ENCODE measurements around the gene PDE8B.
A peak's percentile ranks its signal among the peaks of the same experiment; 100 is the strongest.

Gene PDE8B

GRCh38 chr5:77319117-77319804 is 108.8 kb downstream of the PDE8B start:
- DNase-seq (ENCODE audit: low read depth, low spot score), result no peak

DNA sequence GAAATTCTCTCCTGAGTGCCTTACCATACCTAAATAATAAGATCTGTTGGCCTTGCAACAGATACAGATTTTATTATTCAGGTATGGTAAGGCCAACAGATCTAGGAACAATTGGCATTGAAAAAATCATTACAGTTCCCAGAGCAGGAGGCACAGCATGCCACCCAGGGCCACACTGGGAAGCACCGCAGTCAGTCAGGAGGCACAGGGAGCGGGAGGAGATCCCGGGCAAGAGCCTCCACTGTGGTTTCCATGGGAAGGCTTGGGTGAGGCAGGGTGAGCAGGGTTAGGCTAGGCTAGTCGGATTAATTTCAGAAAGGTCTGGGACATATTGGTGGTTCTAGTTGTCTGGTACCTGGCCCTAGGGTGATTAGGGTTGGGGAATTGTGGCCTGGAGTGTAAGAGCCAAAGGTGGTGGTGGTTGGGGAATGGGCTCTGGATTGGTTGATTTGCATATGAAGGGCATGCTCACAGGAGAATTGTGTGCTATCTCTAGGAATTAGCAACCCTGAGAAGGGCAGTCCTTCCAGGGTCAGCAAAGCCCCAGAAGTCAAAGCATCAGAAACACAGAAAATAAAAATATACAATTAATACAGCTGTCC is 111.4 kb downstream of the PDE8B start:
- peak; percentile 83 for DNase-seq (ENCODE audit: low read depth, low spot score)

DNA sequence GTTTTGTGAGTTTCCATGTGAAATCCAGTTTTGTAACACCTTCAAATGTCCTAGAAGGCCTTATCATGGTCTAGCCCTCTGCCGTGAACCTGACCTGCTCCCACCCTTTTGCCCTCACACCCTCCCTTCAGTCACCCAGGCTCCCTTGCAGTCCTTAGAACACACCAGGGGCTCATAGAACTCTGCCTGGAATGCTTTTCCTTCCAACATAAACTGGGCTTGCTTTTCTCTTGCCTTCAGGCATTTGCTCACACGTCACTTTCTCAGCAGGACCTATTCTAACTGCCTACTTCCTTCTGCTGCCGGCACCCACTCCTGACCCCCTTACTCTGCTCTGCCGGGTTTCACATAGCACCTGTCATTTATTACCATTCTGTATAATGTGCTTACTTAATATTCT is 111.9 kb downstream of the PDE8B start:
- peak; percentile 80 for DNase-seq (ENCODE audit: low read depth, low spot score)

- DNase-seq (ENCODE audit: low read depth, low spot score), result no peak
Measured at GRCh38 chr5:77325921-77326541, 115.6 kb downstream of the PDE8B start.

DNA sequence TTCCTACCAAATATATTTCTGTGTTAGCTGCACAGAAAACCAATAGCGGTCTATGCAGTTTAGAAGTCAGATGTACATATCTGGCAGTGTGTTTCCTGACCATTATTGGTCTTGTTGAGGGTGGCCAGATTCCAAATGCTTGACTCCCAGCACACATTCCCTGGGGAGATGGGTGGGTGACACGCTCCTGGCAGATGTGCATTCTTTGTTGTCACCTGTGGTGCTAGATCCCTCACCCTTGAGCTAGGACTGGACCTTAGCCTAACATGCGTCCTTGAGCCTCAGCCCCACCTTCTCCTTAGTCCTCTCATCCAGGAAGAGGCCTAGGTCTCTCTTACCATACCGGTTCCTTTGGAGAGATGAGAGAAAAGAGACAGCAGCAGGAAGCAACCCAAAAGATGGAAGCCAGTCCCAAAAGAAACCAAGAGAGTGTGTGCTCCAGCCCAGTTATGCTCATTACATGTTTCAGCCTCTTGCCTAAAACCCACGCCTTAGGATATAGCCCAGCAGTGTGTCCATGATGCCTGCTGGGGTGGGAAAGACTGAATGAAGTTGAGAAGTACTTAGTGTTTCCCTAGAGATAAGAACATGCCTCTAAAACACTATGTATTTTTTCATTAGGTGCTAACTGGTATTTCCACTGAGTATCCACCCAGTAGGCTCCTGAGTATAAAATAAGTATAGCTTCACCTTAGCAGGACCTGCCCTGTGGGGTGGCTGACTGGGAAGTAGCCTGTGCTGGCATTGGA is 116.7 kb downstream of the PDE8B start:
- no peak for DNase-seq (ENCODE audit: low read depth, low spot score)

DNA sequence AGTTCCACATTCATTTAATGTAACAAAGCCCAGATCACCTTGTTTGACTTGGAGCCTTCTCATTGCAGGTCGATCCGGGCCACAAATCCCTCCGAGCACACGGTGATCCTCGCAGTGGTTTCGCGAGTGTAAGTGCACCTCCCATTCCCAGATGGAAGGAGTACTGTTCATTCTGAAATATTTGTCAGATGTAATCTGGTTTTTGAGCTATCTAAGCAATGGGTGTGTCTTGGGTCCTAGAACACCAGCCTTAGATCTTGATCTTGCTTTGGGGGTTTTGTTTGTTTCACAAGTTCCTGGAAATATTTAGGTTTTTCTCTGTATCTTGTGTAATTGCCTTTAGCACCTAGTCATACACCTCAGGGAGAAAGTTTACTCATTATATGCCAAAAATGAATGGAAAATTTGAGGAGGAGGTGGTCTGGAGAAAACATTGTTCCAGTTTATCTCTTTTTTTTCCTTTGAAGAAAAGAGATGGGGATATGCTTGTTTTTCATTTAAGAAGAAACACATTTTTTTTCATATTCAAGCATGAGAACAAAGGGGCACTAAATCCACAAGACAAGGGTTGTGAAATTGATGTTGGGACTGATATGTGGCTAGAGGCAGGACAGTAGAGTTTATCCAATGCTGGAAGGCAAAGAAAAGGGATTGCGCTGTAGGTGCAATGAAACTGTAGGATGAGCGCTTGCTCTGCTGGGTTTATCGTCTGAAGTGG is 118.6 kb downstream of the PDE8B start:
- DNase-seq (ENCODE audit: low read depth, low spot score), result no peak

GRCh38 chr5:77329664-77330430 is 119.4 kb downstream of the PDE8B start:
- no peak for DNase-seq (ENCODE audit: low read depth, low spot score)

GRCh38 chr5:77333036-77333435 is 122.6 kb downstream of the PDE8B start:
- no peak for DNase-seq (ENCODE audit: low read depth, low spot score)

DNA sequence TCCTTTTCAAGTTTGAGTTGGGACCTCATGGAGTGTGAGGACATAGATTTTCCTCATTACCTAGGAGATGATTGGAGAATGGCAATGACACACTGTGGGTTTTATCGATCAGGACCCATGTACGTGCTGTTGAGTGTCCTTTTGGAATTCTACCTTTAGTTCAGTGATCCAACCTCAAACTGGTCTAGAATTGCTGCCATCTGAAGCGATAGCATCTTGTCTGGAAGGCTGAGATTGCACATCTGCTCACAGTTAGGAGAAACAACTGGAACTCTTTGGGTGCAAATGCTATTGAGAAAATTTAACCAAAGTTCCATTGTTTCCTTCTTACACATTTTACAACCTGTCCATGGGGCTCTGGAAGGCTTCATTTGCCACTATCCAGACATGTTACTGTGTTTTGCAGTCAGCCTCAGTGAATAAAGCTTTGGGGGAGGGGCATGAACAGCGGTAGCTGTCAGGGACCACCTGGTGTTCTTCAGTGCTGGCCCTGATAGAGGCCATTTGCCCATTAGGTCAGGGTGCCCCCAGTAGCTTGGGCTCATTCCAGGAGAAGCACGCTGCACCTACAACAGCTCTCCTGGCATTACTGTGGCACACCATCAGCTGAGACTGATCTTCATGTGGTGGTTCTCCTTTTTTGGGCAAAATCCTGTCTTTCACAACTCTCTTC is 123.1 kb downstream of the PDE8B start:
- peak; percentile 16 for DNase-seq (ENCODE audit: low read depth, low spot score)

GRCh38 chr5:77337246-77337645 is 126.8 kb downstream of the PDE8B start:
- no peak for DNase-seq (ENCODE audit: low read depth, low spot score)

GRCh38 chr5:77337686-77338085 is 127.2 kb downstream of the PDE8B start:
- DNase-seq (ENCODE audit: low read depth, low spot score), result peak; percentile 23

- DNase-seq (ENCODE audit: low read depth, low spot score), result no peak
Measured at GRCh38 chr5:77339337-77339890, 128.9 kb downstream of the PDE8B start.

- no peak for DNase-seq (ENCODE audit: low read depth, low spot score)
Measured at GRCh38 chr5:77343165-77343564, 132.7 kb downstream of the PDE8B start.

- no peak for DNase-seq (ENCODE audit: low read depth, low spot score)
Measured at GRCh38 chr5:77347435-77348098, 137.1 kb downstream of the PDE8B start.

DNA sequence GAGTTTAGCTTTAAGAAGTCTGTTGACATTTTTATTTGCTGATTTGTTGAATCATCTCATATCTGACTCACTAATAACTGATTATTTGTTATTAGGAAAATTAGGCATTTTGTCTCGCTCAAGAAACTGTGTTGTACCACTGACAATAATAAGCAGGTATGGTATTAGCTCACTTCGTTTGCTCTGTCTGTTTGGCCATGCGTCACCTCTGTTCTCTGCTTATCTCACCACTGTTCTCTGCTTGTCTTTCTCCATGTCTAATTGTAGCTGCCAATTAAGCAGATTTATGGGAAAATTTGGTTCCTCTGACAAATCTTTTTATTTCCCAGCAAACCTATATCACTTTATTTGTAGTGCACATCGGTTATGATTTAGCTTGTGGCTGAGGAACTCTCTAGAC is 142.8 kb downstream of the PDE8B start:
- DNase-seq (ENCODE audit: low read depth, low spot score), result no peak

DNA sequence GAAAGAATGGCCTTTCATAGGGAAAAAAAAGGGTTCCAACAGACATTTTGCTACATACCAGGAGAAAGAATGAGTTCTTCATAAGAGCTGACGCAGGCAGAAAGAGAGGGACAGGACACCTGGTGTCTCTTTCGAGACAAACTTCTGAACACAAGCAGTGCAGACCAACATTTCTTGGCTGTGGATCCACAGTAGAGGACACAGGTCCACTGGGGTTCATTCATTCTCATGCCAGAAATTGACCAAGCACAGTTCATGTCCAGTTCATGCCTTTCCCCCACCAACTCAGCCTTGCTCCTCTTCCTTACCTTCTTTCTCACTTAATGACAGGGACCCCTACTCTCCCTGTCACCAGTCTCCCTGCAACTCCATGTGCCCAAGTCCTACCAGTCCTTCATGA is 144.0 kb downstream of the PDE8B start:
- DNase-seq (ENCODE audit: low read depth, low spot score), result no peak

- DNase-seq (ENCODE audit: low read depth, low spot score), result no peak
Measured at GRCh38 chr5:77355080-77355479, 144.6 kb downstream of the PDE8B start.

- DNase-seq (ENCODE audit: low read depth, low spot score), result no peak
Measured at GRCh38 chr5:77355751-77356150, 145.3 kb downstream of the PDE8B start.

GRCh38 chr5:77356740-77357139 is 146.3 kb downstream of the PDE8B start:
- peak; percentile 34 for DNase-seq (ENCODE audit: low read depth, low spot score)

Data from ELF-1 (cell line).